Endothelial cell of umbilical vein (primary cell): Measurements from ENCODE around the gene FAM221A. TPM values are rescaled to one million over a fixed set of nuclear protein-coding genes. Genes with fewer than 3 reads are reported as not detected.
A peak's percentile ranks its signal among the peaks of the same experiment; 100 is the strongest.

ENCODE experiments used
- BruUV-seq: library from RNA; stranded (reverse); fragments of 400-500 nt; replicated peaks from 2 replicates; lab custom pipeline; 2021; lab: Mats Ljungman, UMichigan
- CTCF ChIA-PET: fragments of 300-600, 350-600 bp; sonication (Branson Sonifier 250); formaldehyde crosslinking; loops from one replicate; lab custom pipeline; 2021; ENCODE audit warnings: antibody characterized with exemption, inconsistent platforms; lab: Charles Lee
- POLR2A ChIA-PET: fragments of 300-600, 350-600 bp; sonication (Branson Sonifier 250); formaldehyde crosslinking; loops from one replicate; lab custom pipeline; 2021; ENCODE audit warnings: antibody characterized with exemption, inconsistent platforms; lab: Charles Lee
- DNase-seq: peaks from one replicate; pipeline ENCODE4 v3.0.0-alpha.2; 2011; ENCODE audit warnings: low read depth, low spot score
- FAIRE-seq: peaks from 2 replicates; lab custom pipeline; 2011; peaks lifted over from hg19 to GRCh38; lab: Jason Lieb, UNC
- H2AFZ ChIP-seq: 2 replicates; pipeline ENCODE4 v1.6.0; 2012; ENCODE audit warnings: low read depth, low read length, control low read depth, inconsistent platforms
- H3K27ac ChIP-seq: 2 replicates; pipeline ENCODE4 v1.5.1; 2011; ENCODE audit warnings: low read depth, mild to moderate bottlenecking, control low read depth, low read length, moderate library complexity; ENCODE audit not compliant: insufficient read depth
- H3K27me3 ChIP-seq, 2 experiments: 2 replicates each; pipeline versions ENCODE4 v1.6.0 to v1.6.1; 2011; ENCODE audit warnings: low read length in 2 of 2, mixed read lengths in 1 of 2; ENCODE audit not compliant: control insufficient read depth in 2 of 2, insufficient read depth in 2 of 2
- H3K36me3 ChIP-seq, 2 experiments: 2 replicates in 1 of 2; 3 replicates in 1 of 2; pipeline ENCODE4 v1.5.1; 2011; ENCODE audit warnings: low read length in 2 of 2, mild to moderate bottlenecking in 1 of 2, moderate library complexity in 1 of 2; ENCODE audit not compliant: control insufficient read depth in 2 of 2, insufficient read depth in 2 of 2; ENCODE audit errors: extremely low read depth in 1 of 2
- H3K4me1 ChIP-seq: 3 replicates; pipeline ENCODE4 v1.5.1; 2011; ENCODE audit warnings: mild to moderate bottlenecking, low read length; ENCODE audit not compliant: control insufficient read depth, insufficient read depth; ENCODE audit errors: extremely low read depth
- H3K4me2 ChIP-seq: 2 replicates; pipeline ENCODE4 v1.6.1; 2011; ENCODE audit warnings: low read length, control low read depth, mixed read lengths; ENCODE audit not compliant: insufficient read depth
- H3K4me3 ChIP-seq, 3 experiments: fragments of 200-600 bp in 1 of 3; sonication (generic), shearing (Covaris generic) in 1 of 3; replicated peaks in 1 of 3; 2 replicates each; pipeline ENCODE4 v1.5.1; 2011 to 2016; ENCODE audit warnings: control low read depth in 3 of 3, low read length in 3 of 3, mild to moderate bottlenecking in 2 of 3, inconsistent platforms in 1 of 3, low read depth in 1 of 3, moderate library complexity in 1 of 3; ENCODE audit not compliant: insufficient read depth in 1 of 3
- H3K79me2 ChIP-seq: 2 replicates; pipeline ENCODE4 v1.6.0; 2012; ENCODE audit warnings: low read length, inconsistent platforms; ENCODE audit not compliant: control insufficient read depth, insufficient read depth
- H3K9ac ChIP-seq: replicated peaks from 2 replicates; pipeline ENCODE3; 2011; ENCODE audit warnings: low read length, control low read depth; ENCODE audit not compliant: insufficient read depth; ENCODE audit errors: extremely low read depth
- H3K9me1 ChIP-seq: replicated peaks from 3 replicates; pipeline ENCODE4 v1.6.0; 2011; ENCODE audit warnings: mild to moderate bottlenecking, low read length; ENCODE audit not compliant: control insufficient read depth, insufficient read depth; ENCODE audit errors: extremely low read depth
- H3K9me3 ChIP-seq: replicated peaks from 2 replicates; pipeline ENCODE4 v1.5.1; 2012; ENCODE audit warnings: low read length, inconsistent platforms; ENCODE audit not compliant: control insufficient read depth, insufficient read depth
- H4K20me1 ChIP-seq: replicated peaks from 2 replicates; pipeline ENCODE3; 2011; ENCODE audit warnings: mild to moderate bottlenecking, low read length; ENCODE audit not compliant: control insufficient read depth, insufficient read depth; ENCODE audit errors: extremely low read depth
- CTCF ChIP-seq, 2 donors: IDR thresholded peaks; 1 replicate in 1 of 2; 2 replicates in 1 of 2; pipeline ENCODE4 v1.5.1; 2011; ENCODE audit warnings: low read length in 2 of 2, mild to moderate bottlenecking in 2 of 2, moderate library complexity in 2 of 2, control low read depth in 1 of 2, inconsistent platforms in 1 of 2, low read depth in 1 of 2; ENCODE audit not compliant: insufficient read depth in 1 of 2; ENCODE audit errors: extremely low read depth in 1 of 2
- EZH2 ChIP-seq: IDR thresholded peaks from 2 replicates; pipeline ENCODE4 v1.6.1; 2012; ENCODE audit warnings: borderline replicate concordance, low read depth, mild to moderate bottlenecking, moderate library complexity, low read length, inconsistent platforms; ENCODE audit not compliant: severe bottlenecking
- FOS ChIP-seq: IDR thresholded peaks from 2 replicates; pipeline ENCODE4 v1.6.1; 2011; ENCODE audit warnings: mild to moderate bottlenecking, low read length, moderate library complexity, borderline replicate concordance; ENCODE audit not compliant: insufficient read depth
- dilution Hi-C: fragments of 300-500 bp; cut with MboI; formaldehyde crosslinking; loops from one replicate; pipeline ENCODE4 v1.15.0; 2019; ENCODE audit warnings: low sequenced_read_pairs; ENCODE audit not compliant: extremely low pct_ligation_motif_present
- intact Hi-C: fragments of 100-400 bp; cut with micrococcal nuclease; formaldehyde crosslinking; loops from one replicate; pipeline ENCODE4 v1.10.0; 2022
- polyA plus RNA-seq, 4 experiments: library from polyadenylated mRNA; depleted of rRNA in 3 of 4; stranded (reverse) in 3 of 4; unstranded in 1 of 4; fragments of >200 nt; gene quantifications; 2 replicates each; pipeline versions ENCODE4 v1.2.1 to v1.2.3, GENCODE V29; 2011 to 2012; ENCODE audit warnings: missing spikeins in 1 of 4
- total RNA-seq: library from RNA; stranded (reverse); gene quantifications from 2 replicates; pipeline ENCODE4 v1.2.3, GENCODE V29; 2021

FAM221A gene
- total and polyA plus RNA-seq, 2 donors (not counting 3 experiments of a cell fraction or from before 2014, with no cell fraction given), result 8.1 to 9.4 TPM

- no peaks in the 10 kb centered on the region for H3K4me1 ChIP-seq
- H3K27ac ChIP-seq, result no peak overlapping the region
- POLR2A ChIA-PET, result no interaction called here
- DNase-seq (no peak), FAIRE-seq (no peak)
- no peaks in the 10 kb centered on the region for H3K9me3 ChIP-seq
- TF ChIP-seq FOS (peak; percentile 44), EZH2 (no peak)
- H3K79me2 ChIP-seq, result no peaks in the 10 kb centered on the region
- BruUV-seq, result no TSS peak
- no peak overlapping the region for H3K4me2 ChIP-seq
- no peaks in the 10 kb centered on the region for H4K20me1 ChIP-seq
- intact Hi-C loops, result loop anchor here (2.0 to 5.0 kb wide), 4 partner anchors 441 to 1384 kb away; no protein-coding TSS in a partner anchor
- H3K36me3 ChIP-seq, result no peaks in the 10 kb centered on the region
- dilution Hi-C loops, result no loop called here
- H3K27me3 ChIP-seq, result no peaks in the 10 kb centered on the region
- CTCF ChIA-PET, result interaction anchor here (1.0 to 8.3 kb wide), 6 partner anchors 11 to 166 kb away, joined by 3 to 136 read pairs (median 10); no protein-coding TSS in a partner anchor
- H3K9ac ChIP-seq, result no peak overlapping the region
- no peaks in the 10 kb centered on the region for H3K9me1 ChIP-seq
- no peak overlapping the region for H2AFZ ChIP-seq
- H3K4me3 ChIP-seq, result no peak overlapping the region
Measured at GRCh38 chr7:23713285-23714149, 33.5 kb downstream of the FAM221A start.

GRCh38 chr7:23714150-23714464, 34.1 kb downstream of the FAM221A start:
- no peaks in the 10 kb centered on the region for H3K27me3 ChIP-seq
- no peaks in the 10 kb centered on the region for H3K9me3 ChIP-seq
- no peak overlapping the region for H2AFZ ChIP-seq
- POLR2A ChIA-PET, result no interaction called here
- H3K4me2 ChIP-seq, result no peak overlapping the region
- BruUV-seq, result no TSS peak
- no peaks in the 10 kb centered on the region for H3K36me3 ChIP-seq
- no peak for TF ChIP-seq CTCF (IDR thresholded peaks at IDR 0.05; ENCODE audit: extremely low read depth in 1 of 2, insufficient read depth in 1 of 2, low read depth in 1 of 2, low read length in 2 of 2)
- no peaks in the 10 kb centered on the region for H3K4me1 ChIP-seq
- no peaks in the 10 kb centered on the region for H4K20me1 ChIP-seq
- no peak for DNase-seq
- intact Hi-C loops, result loop anchor here (5.0 kb wide), 3 partner anchors 627 to 1383 kb away; no protein-coding TSS in a partner anchor
- CTCF ChIA-PET, result interaction anchor here (2.1 to 8.3 kb wide), 4 partner anchors 17 to 167 kb away, joined by 9 to 136 read pairs (median 54); no protein-coding TSS in a partner anchor
- dilution Hi-C loops, result no loop called here
- H3K9ac ChIP-seq, result no peak overlapping the region
- no peak overlapping the region for H3K27ac ChIP-seq
- H3K4me3 ChIP-seq, result no peak overlapping the region
- H3K9me1 ChIP-seq, result no peaks in the 10 kb centered on the region
- no peaks in the 10 kb centered on the region for H3K79me2 ChIP-seq
- FAIRE-seq, result no peak
